Heart right ventricle (tissue), 16 donors: ENCODE data around the gene PLA2R1. TPM values are rescaled to one million over a fixed set of nuclear protein-coding genes. Genes with fewer than 3 reads are reported as not detected.

Experiments used
- ATAC-seq, 8 donors: fragments of 200-7000 bp; cut with Tn5 transposase; one replicate each; pipeline ENCODE4 v1.9.1; 2020; ENCODE audit warnings: mild to moderate bottlenecking in 8 of 8, moderate library complexity in 8 of 8, moderate number of reproducible peaks in 1 of 8
- DNase-seq, 2 donors: peaks; one replicate each; pipeline ENCODE4 v3.0.0-alpha.2; 2020
- H3K27ac ChIP-seq, 10 donors: fragments of 200-600 bp; sonication (generic) in 2 of 10; one replicate each; pipeline versions ENCODE4 v1.5.0 to v1.8.0; 2020 to 2022; ENCODE audit warnings: mild to moderate bottlenecking in 3 of 10
- H3K27me3 ChIP-seq, 7 donors: fragments of 200-600 bp; one replicate each; pipeline ENCODE4 v1.8.0; 2021 to 2022; ENCODE audit warnings: mild to moderate bottlenecking in 2 of 7
- H3K36me3 ChIP-seq, 9 donors: fragments of 200-600 bp; sonication (generic) in 1 of 9; one replicate each; pipeline versions ENCODE4 v1.5.0 to v1.8.0; 2020 to 2022; ENCODE audit warnings: mild to moderate bottlenecking in 2 of 9
- H3K4me1 ChIP-seq, 9 donors: fragments of 200-600 bp; sonication (generic) in 1 of 9; one replicate each; pipeline versions ENCODE4 v1.5.0 to v1.8.0; 2020 to 2022; ENCODE audit warnings: mild to moderate bottlenecking in 4 of 9
- H3K4me3 ChIP-seq, 10 donors: fragments of 200-600 bp; sonication (generic) in 2 of 10; one replicate each; pipeline versions ENCODE4 v1.5.0 to v1.8.0; 2020 to 2022; ENCODE audit warnings: mild to moderate bottlenecking in 7 of 10, moderate library complexity in 2 of 10
- H3K9me3 ChIP-seq, 11 donors: fragments of 200-600 bp in 10 of 11; sonication (generic) in 2 of 11; one replicate each; pipeline versions ENCODE4 v1.5.0 to v1.8.0; 2013 to 2022; ENCODE audit warnings: mild to moderate bottlenecking in 2 of 11, control low read depth in 1 of 11, moderate library complexity in 1 of 11
- CTCF ChIP-seq, 9 donors: fragments of 200-600 bp; sonication (generic) in 2 of 9; IDR thresholded peaks; one replicate each; pipeline versions ENCODE4 v1.5.0 to v1.8.0; 2021 to 2022; ENCODE audit warnings: antibody characterized with exemption in 9 of 9, mild to moderate bottlenecking in 5 of 9, moderate library complexity in 1 of 9
- WGBS, 2 donors: extraction: QIAGEN DNeasy Blood & Tissue Kit; methylation state at CpG; one replicate each; pipeline ENCODE4 v1.1.7; 2013; ENCODE audit warnings: inconsistent platforms in 1 of 2; 5-methylcytosine and 5-hydroxymethylcytosine counted together
- intact Hi-C, 10 donors: fragments of 100-400 bp; cut with DNase I; formaldehyde crosslinking; loops; one replicate each; pipeline versions ENCODE4 v1.11.1 to v1.14.2; 2022
- polyA plus RNA-seq, 2 donors: library from polyadenylated mRNA; stranded (reverse); fragments of 200-250 nt; gene quantifications; one replicate each; pipeline ENCODE4 v1.2.3, GENCODE V29; 2013
- total RNA-seq, 10 donors: library from RNA; stranded (reverse); fragmentation: NEBNext Ultra II Directional in 3 of 10; extraction: Animal tissue kit (Norgen Biotek cat#: 25700) in 3 of 10; gene quantifications; one replicate each; pipeline versions ENCODE4 v1.2.1 to v1.2.4, GENCODE V29; 2021 to 2023
- donor health status: Arrhythmogenic right ventricular cardiomyopathy.
- donor health status: ischemic (EF 13 %, LVEDD 7.1; RV severe dilation, severe dysfunction).
- donor health status: healthy with polysubstance abuse.
- donor health status: DM: no; HTN: yes; CAD: no.
- donor health status: DM: no; HTN: no; CAD: no.
- donor health status: ischemic (EF 25% LVEDD 6.9; RV normal size, moderate dysfunction).
- donor health status: ischemic (EF 25% LVEDD 5.7; RV mildly dilated, moderate dysfunction).
- donor health status: healthy.
- donor health status: DM: yes; HTN: yes; CAD: no.
- donor health status: Ischemic cardiomyopathy.
- donor health status: ischemic (EF 35%, LVEDD 5.7; RV mildly dilated, moderate dysfunction).
- donor health status: nonischemic (EF 11% LVEDD 7.7; RV severe dilation, severe dysfunction).
- donor health status: DM: yes; HTN: yes; CAD: no.
- donor health status: PGD.
- donor health status: ischemic (EF 29% LVEDD 5.4; RV normal size, mild dysfunction).
- donor health status: nonischemic (EF 23%, LVEDD 6.1; RV moderate dilation, normal function).

PLA2R1 gene
- total and polyA plus RNA-seq, 12 donors: 0.38 to 3.7 (median 2.8) TPM

- intact Hi-C loops: no loop called here
- no peak for TF ChIP-seq CTCF (IDR thresholded peaks at IDR 0.05)
- DNase-seq (no peak), ATAC-seq (no peak)
- no peak overlapping the region for H3K27ac ChIP-seq
- H3K27me3 ChIP-seq: no peaks in the 10 kb centered on the region
- WGBS, 2 donors: 90 to 97% methylated on average over 1 of the region's 1 CpG
- peaks cover 0 to 19% (median 0%) of the 10 kb centered on the region in 11 donors for H3K9me3 ChIP-seq
- no peaks in the 10 kb centered on the region for H3K36me3 ChIP-seq
- H3K4me1 ChIP-seq: no peaks in the 10 kb centered on the region
- H3K4me3 ChIP-seq: no peak overlapping the region
Measured at GRCh38 chr2:160097326-160097725, 34.9 kb upstream of the PLA2R1 start.

- ATAC-seq (no peak), DNase-seq (no peak)
- no peak overlapping the region for H3K27ac ChIP-seq
- no peak for TF ChIP-seq CTCF (IDR thresholded peaks at IDR 0.05)
- peaks cover 0 to 27% (median 1%) of the 10 kb centered on the region in 11 donors for H3K9me3 ChIP-seq
- H3K27me3 ChIP-seq: no peaks in the 10 kb centered on the region
- no peaks in the 10 kb centered on the region for H3K36me3 ChIP-seq
- WGBS, 2 donors: 82 to 85% methylated on average over 4 of the region's 4 CpGs
- H3K4me1 ChIP-seq: no peaks in the 10 kb centered on the region
- no peak overlapping the region for H3K4me3 ChIP-seq
- intact Hi-C loops: no loop called here
Measured at GRCh38 chr2:160096409-160096808, 34.0 kb upstream of the PLA2R1 start.

GRCh38 chr2:160092445-160092844, 30.0 kb upstream of the PLA2R1 start:
- WGBS, 2 donors: 86 to 92% methylated on average over 4 of the region's 4 CpGs
- DNase-seq (no peak), ATAC-seq (no peak)
- Histone ChIP-seq H3K4me1 (no peaks in the 10 kb centered on the region), H3K9me3 (peaks cover 0 to 67% (median 28%) of the 10 kb centered on the region in 11 donors), H3K4me3 (no peak overlapping the region), H3K27ac (no peak overlapping the region), H3K36me3 (no peaks in the 10 kb centered on the region), H3K27me3 (no peaks in the 10 kb centered on the region)
- no peak for TF ChIP-seq CTCF (IDR thresholded peaks at IDR 0.05)
- intact Hi-C loops: no loop called here

GRCh38 chr2:160091381-160091780, 29.0 kb upstream of the PLA2R1 start:
- no peaks in the 10 kb centered on the region for H3K27me3 ChIP-seq
- DNase-seq: no peak
- no peak for ATAC-seq
- no peak overlapping the region for H3K27ac ChIP-seq
- no peaks in the 10 kb centered on the region for H3K36me3 ChIP-seq
- H3K4me1 ChIP-seq: no peaks in the 10 kb centered on the region
- intact Hi-C loops: no loop called here
- H3K4me3 ChIP-seq: no peak overlapping the region
- H3K9me3 ChIP-seq: peaks cover 0 to 77% (median 37%) of the 10 kb centered on the region in 11 donors
- no peak for TF ChIP-seq CTCF (IDR thresholded peaks at IDR 0.05)
